Breast epithelium (tissue), 4 donors: Measurements from ENCODE around the gene FBN1. TPM values are rescaled to one million over a fixed set of nuclear protein-coding genes. Genes with fewer than 3 reads are reported as not detected.
A peak's percentile ranks its signal among the peaks of the same experiment; 100 is the strongest.

Source experiments
- DNase-seq, 2 donors: peaks; one replicate each; pipeline ENCODE4 v3.0.0-alpha.2; 2019; ENCODE audit warnings: low spot score in 2 of 2
- H3K27ac ChIP-seq, 2 donors: fragments of 200-600 bp; sonication (generic) in 1 of 2; one replicate each; pipeline ENCODE4 v1.5.1; 2016 to 2019; ENCODE audit warnings: mild to moderate bottlenecking in 1 of 2
- H3K27me3 ChIP-seq, 2 donors: fragments of 200-600 bp; sonication (generic) in 1 of 2; one replicate each; pipeline versions ENCODE4 v1.5.1 to v1.6.0; 2017 to 2019; ENCODE audit warnings: control low read depth in 1 of 2, mild to moderate bottlenecking in 1 of 2
- H3K36me3 ChIP-seq: fragments of 200-600 bp; one replicate; pipeline ENCODE4 v1.5.1; 2019
- H3K4me1 ChIP-seq, 2 donors: fragments of 200-600 bp; sonication (generic); one replicate each; pipeline ENCODE4 v1.5.1; 2016 to 2019; ENCODE audit warnings: control low read depth in 1 of 2
- H3K4me3 ChIP-seq, 3 donors: fragments of 200-600 bp; sonication (generic); 1 replicate in 2 of 3; 2 replicates in 1 of 3; pipeline ENCODE4 v1.5.1; 2016 to 2019; ENCODE audit warnings: mild to moderate bottlenecking in 3 of 3, moderate library complexity in 2 of 3
- H3K9me3 ChIP-seq, 2 donors: fragments of 200-600 bp; sonication (generic) in 1 of 2; one replicate each; pipeline ENCODE4 v1.5.1; 2016 to 2019; ENCODE audit warnings: control low read depth in 1 of 2
- CTCF ChIP-seq, 3 donors: fragments of 450-650 bp; IDR thresholded peaks; one replicate each; pipeline ENCODE4 v1.5.1; 2016 to 2017; ENCODE audit warnings: antibody characterized with exemption in 3 of 3, mild to moderate bottlenecking in 3 of 3, moderate library complexity in 3 of 3
- POLR2A ChIP-seq: fragments of 450-650 bp; IDR thresholded peaks from one replicate; pipeline ENCODE4 v1.6.1; 2016; ENCODE audit warnings: antibody characterized with exemption, mild to moderate bottlenecking, moderate library complexity
- POLR2AphosphoS5 ChIP-seq, 3 donors: sonication (generic); formaldehyde crosslinking; IDR thresholded peaks; one replicate each; pipeline ENCODE4 v1.6.1; 2017; ENCODE audit warnings: antibody characterized with exemption in 3 of 3
- intact Hi-C: fragments of 100-400 bp; cut with DNase I; formaldehyde crosslinking; loops from one replicate; pipeline ENCODE4 v1.15.1; 2023; ENCODE audit warnings: low total_unique reads
- total RNA-seq, 3 donors: library from RNA; depleted of rRNA; stranded (reverse); fragments of >200 nt; gene quantifications; one replicate each; pipeline ENCODE4 v1.1.0, GENCODE V29; 2016

FBN1 gene
- total RNA-seq, 3 donors from 2014 or later = 38.5 to 210 (median 83.2) TPM

- Histone ChIP-seq H3K9me3 (no peaks in the 10 kb centered on the region), H3K27ac (peak overlapping the region; percentile 68 to 93), H3K4me1 (no peaks in the 10 kb centered on the region), H3K36me3 (no peaks in the 10 kb centered on the region), H3K4me3 (peak overlapping the region; percentile 74 to 95 (median 94)), H3K27me3 (peaks cover 0 to 7% of the 10 kb centered on the region in 2 donors)
- intact Hi-C loops = no loop called here
- no peak for DNase-seq
- TF ChIP-seq POLR2AphosphoS5 (IDR thresholded peaks at IDR 0.05) (no peak), POLR2A (no peak), CTCF (IDR thresholded peaks at IDR 0.05) (no peak)
Measured at GRCh38 chr15:48644827-48645557, 517 bp downstream of the FBN1 start.

GRCh38 chr15:48644467-48644826, 1.1 kb downstream of the FBN1 start:
- intact Hi-C loops = no loop called here
- H3K27ac ChIP-seq = peak overlapping the region; percentile 68 to 93
- no peaks in the 10 kb centered on the region for H3K36me3 ChIP-seq
- H3K27me3 ChIP-seq = peaks cover 0 to 7% of the 10 kb centered on the region in 2 donors
- H3K9me3 ChIP-seq = no peaks in the 10 kb centered on the region
- TF ChIP-seq POLR2A = no peak
- TF ChIP-seq POLR2AphosphoS5 (IDR thresholded peaks at IDR 0.05) = peak in 1 of 3 donors; percentile 6
- DNase-seq = no peak
- peak overlapping the region; percentile 74 to 95 (median 94) for H3K4me3 ChIP-seq
- H3K4me1 ChIP-seq = no peaks in the 10 kb centered on the region

GRCh38 chr15:48643776-48644466, 1.6 kb downstream of the FBN1 start:
- no peaks in the 10 kb centered on the region for H3K4me1 ChIP-seq
- peak overlapping the region; percentile 68 to 93 for H3K27ac ChIP-seq
- TF ChIP-seq POLR2AphosphoS5 (IDR thresholded peaks at IDR 0.05) = no peak
- TF ChIP-seq POLR2A = no peak
- no peak for TF ChIP-seq CTCF (IDR thresholded peaks at IDR 0.05)
- intact Hi-C loops = no loop called here
- H3K4me3 ChIP-seq = peak overlapping the region; percentile 74 to 95 (median 94)
- H3K27me3 ChIP-seq = peaks cover 0 to 7% of the 10 kb centered on the region in 2 donors
- DNase-seq = no peak
- no peaks in the 10 kb centered on the region for H3K9me3 ChIP-seq
- no peaks in the 10 kb centered on the region for H3K36me3 ChIP-seq

- DNase-seq = no peak
- H3K36me3 ChIP-seq = no peaks in the 10 kb centered on the region
- intact Hi-C loops = no loop called here
- H3K4me3 ChIP-seq = peak overlapping the region; percentile 74 to 95 (median 94)
- TF ChIP-seq POLR2AphosphoS5 (IDR thresholded peaks at IDR 0.05) (no peak), POLR2A (no peak), CTCF (IDR thresholded peaks at IDR 0.05) (no peak)
- peaks cover 0 to 7% of the 10 kb centered on the region in 2 donors for H3K27me3 ChIP-seq
- no peaks in the 10 kb centered on the region for H3K4me1 ChIP-seq
- no peaks in the 10 kb centered on the region for H3K9me3 ChIP-seq
- peak overlapping the region; percentile 68 to 93 for H3K27ac ChIP-seq
Measured at GRCh38 chr15:48643206-48643605, 2.3 kb downstream of the FBN1 start.

GRCh38 chr15:48642795-48643194, 2.7 kb downstream of the FBN1 start:
- intact Hi-C loops = no loop called here
- Histone ChIP-seq H3K36me3 (no peaks in the 10 kb centered on the region), H3K4me1 (no peaks in the 10 kb centered on the region), H3K9me3 (no peaks in the 10 kb centered on the region), H3K4me3 (peak overlapping the region; percentile 74 to 95 (median 94)), H3K27ac (peak overlapping the region in 1 of 2 donors; percentile 93), H3K27me3 (peaks cover 0 to 7% of the 10 kb centered on the region in 2 donors)
- DNase-seq = no peak
- TF ChIP-seq CTCF (IDR thresholded peaks at IDR 0.05) (no peak), POLR2A (no peak), POLR2AphosphoS5 (IDR thresholded peaks at IDR 0.05) (no peak)
